Activated CD4-positive, CD25-positive, alpha-beta regulatory T cell treated with anti-CD3 and anti-CD28 coated beads, Interleukin-2, amount 50 U/mL, for 24 hours (primary cell): Measurements from ENCODE around the gene LRRIQ1.

Experiments used
- ATAC-seq, 2 donors: fragments of 150-1000 bp; cut with Tn5 transposase; one replicate each; pipeline ENCODE4 v1.10.0; 2021; ENCODE audit warnings: mild to moderate bottlenecking in 1 of 2, moderate library complexity in 1 of 2

The LRRIQ1 gene

DNA sequence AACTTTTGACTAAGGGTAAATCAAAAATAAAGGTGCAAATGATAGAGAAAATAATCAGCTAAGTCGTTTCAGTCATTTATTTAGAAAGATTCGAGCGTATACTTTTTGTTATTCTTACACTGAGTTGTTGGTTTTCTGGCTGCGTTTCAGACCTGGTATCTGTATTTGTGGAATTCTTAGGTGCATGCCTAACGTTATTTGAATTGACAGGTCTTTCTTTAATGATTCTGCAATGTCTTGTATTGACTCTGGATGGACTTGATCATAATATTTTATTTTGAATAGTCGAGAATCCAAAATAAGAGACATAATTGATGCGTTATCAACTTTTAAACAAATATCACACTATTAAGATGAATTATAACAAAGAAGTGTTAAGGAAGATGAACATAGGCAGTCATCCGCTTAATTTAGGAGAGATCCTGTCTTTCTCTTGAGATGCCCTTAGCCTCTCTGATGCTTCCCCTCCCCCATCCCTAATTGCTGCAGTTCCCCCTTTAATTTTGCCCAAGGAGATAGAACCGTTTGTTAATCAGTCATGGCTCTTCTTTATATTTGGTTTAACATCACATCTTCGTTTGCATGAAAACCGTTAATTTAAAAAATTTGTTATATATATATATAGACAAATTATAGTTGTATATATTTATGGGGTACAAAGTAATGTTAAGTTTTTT is 245.6 kb downstream of the LRRIQ1 start:
- ATAC-seq: no peak

DNA sequence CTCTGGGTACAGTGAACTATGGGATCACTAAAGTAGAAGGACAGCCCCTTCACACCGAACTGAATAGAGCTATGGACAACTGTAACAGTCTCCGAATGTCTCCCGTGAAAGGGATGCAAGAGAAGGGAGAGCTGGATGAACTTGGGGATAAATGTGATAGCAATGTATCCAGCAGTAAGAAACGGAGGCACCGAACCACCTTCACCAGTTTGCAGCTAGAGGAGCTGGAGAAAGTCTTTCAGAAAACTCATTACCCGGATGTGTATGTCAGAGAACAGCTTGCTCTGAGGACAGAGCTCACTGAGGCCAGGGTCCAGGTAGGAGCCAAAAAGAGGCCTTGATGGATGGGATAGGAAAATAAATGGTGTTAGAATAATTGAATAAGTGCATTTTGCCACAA is 247.4 kb downstream of the LRRIQ1 start:
- no peak for ATAC-seq
